HepG2 (cell line): ENCODE measurements around the gene NSMF. TPM values are rescaled to one million over a fixed set of nuclear protein-coding genes. Genes with fewer than 3 reads are reported as not detected.

Experiments
- ATAC-seq: fragments of 200-7000 bp; cut with Tn5 transposase; 3 replicates; pipeline ENCODE4 v1.9.1; 2020; ENCODE audit warnings: mild to moderate bottlenecking, moderate library complexity
- BruUV-seq: library from RNA; stranded (reverse); fragments of 400-500 nt; replicated peaks from 2 replicates; lab custom pipeline; 2021; lab: Mats Ljungman, UMichigan
- CTCF ChIA-PET: fragments of 300-600 bp; formaldehyde crosslinking; extraction: SDS; loops from one replicate; lab custom pipeline; 2021; ENCODE audit warnings: low total read pairs, inconsistent platforms, low intra/inter-chr PET ratio; lab: Yijun Ruan, JAX
- POLR2A ChIA-PET: fragments of 350-600 bp; sonication (Branson Sonifier 250); formaldehyde crosslinking; loops from one replicate; lab custom pipeline; 2020; ENCODE audit warnings: antibody characterized with exemption, inconsistent platforms; lab: Yijun Ruan, JAX
- DNase-seq: peaks from one replicate; pipeline ENCODE4 v3.0.0-alpha.2; 2015; ENCODE audit warnings: low spot score
- FAIRE-seq: peaks from 3 replicates; lab custom pipeline; 2011; peaks lifted over from hg19 to GRCh38; lab: Jason Lieb, UNC
- H2AFZ ChIP-seq: one replicate; pipeline ENCODE4 v1.6.1; 2011; ENCODE audit warnings: low read length, inconsistent platforms
- H3K27ac ChIP-seq: fragments of 300-600 bp; 3 replicates; pipeline ENCODE4 v1.8.0; 2011; ENCODE audit warnings: mixed run types, mild to moderate bottlenecking, mixed read lengths, low read length, inconsistent platforms; ENCODE audit not compliant: insufficient read depth; ENCODE audit errors: extremely low read length
- H3K27me3 ChIP-seq, 2 experiments: fragments of 200-600 bp in 1 of 2; 2 replicates in 1 of 2; 3 replicates in 1 of 2; pipeline versions ENCODE4 v1.6.0 to v1.8.0; 2011; ENCODE audit warnings: low read length in 2 of 2, mild to moderate bottlenecking in 2 of 2, moderate library complexity in 2 of 2, inconsistent platforms in 1 of 2; ENCODE audit not compliant: insufficient read depth in 2 of 2, control insufficient read depth in 1 of 2
- H3K36me3 ChIP-seq, 2 experiments: fragments of 200-600 bp in 1 of 2; replicated peaks in 1 of 2; 2 replicates in 1 of 2; 3 replicates in 1 of 2; pipeline versions ENCODE4 v1.5.1 to v1.8.0; 2011; ENCODE audit warnings: low read length in 2 of 2, inconsistent platforms in 1 of 2; ENCODE audit not compliant: insufficient read depth in 2 of 2, control insufficient read depth in 1 of 2
- H3K4me1 ChIP-seq: 2 replicates; pipeline ENCODE4 v1.5.1; 2012; ENCODE audit warnings: low read length, inconsistent platforms; ENCODE audit not compliant: insufficient read depth
- H3K4me2 ChIP-seq: 2 replicates; pipeline ENCODE4 v1.6.0; 2011; ENCODE audit warnings: low read depth, low read length, inconsistent platforms
- H3K4me3 ChIP-seq, 3 experiments: fragments of 200-600 bp in 1 of 3; sonication (generic), shearing (Covaris generic) in 1 of 3; replicated peaks in 1 of 3; 2 replicates each; pipeline ENCODE4 v1.5.1; 2011 to 2016; ENCODE audit warnings: low read length in 3 of 3, inconsistent platforms in 2 of 3, low read depth in 2 of 3, mild to moderate bottlenecking in 2 of 3, control low read depth in 1 of 3, mixed read lengths in 1 of 3; ENCODE audit not compliant: insufficient read depth in 1 of 3
- H3K79me2 ChIP-seq: one replicate; pipeline ENCODE4 v1.6.1; 2011; ENCODE audit warnings: low read length, inconsistent platforms; ENCODE audit not compliant: insufficient read depth
- H3K9ac ChIP-seq: 2 replicates; pipeline ENCODE4 v1.6.0; 2011; ENCODE audit warnings: mild to moderate bottlenecking, low read depth, low read length, inconsistent platforms; ENCODE audit not compliant: insufficient read depth
- H3K9me3 ChIP-seq: 2 replicates; pipeline ENCODE4 v1.5.1; 2012; ENCODE audit warnings: mild to moderate bottlenecking, low read length
- H4K20me1 ChIP-seq: 2 replicates; pipeline ENCODE4 v1.6.0; 2011; ENCODE audit warnings: inconsistent platforms, mild to moderate bottlenecking, low read length, moderate library complexity; ENCODE audit not compliant: insufficient read depth
- KLF15 ChIP-seq: sonication (generic); formaldehyde crosslinking; IDR thresholded peaks from 2 replicates; pipeline ENCODE4 v1.8.1; 2023; ENCODE audit warnings: borderline replicate concordance, mild to moderate bottlenecking, inconsistent platforms, missing genetic modification reagents, mixed read lengths
- WGBS: methylation state at CpG from one replicate; pipeline ENCODE4 v1.1.6; 2017; ENCODE audit warnings: low lambda C conversion rate; 5-methylcytosine and 5-hydroxymethylcytosine counted together
- in situ Hi-C: cut with HindIII; loops from 2 replicates; pipeline ENCODE4 v1.10.0; 2017; ENCODE audit warnings: low pct_unique_long_range_greater_than_20kb; ENCODE audit not compliant: extremely low pct_ligation_motif_present
- intact Hi-C: fragments of 100-400 bp; cut with micrococcal nuclease; formaldehyde crosslinking; loops from one replicate; pipeline ENCODE4 v1.10.0; 2022; ENCODE audit not compliant: unreplicated experiment
- polyA plus RNA-seq, 8 experiments: library from polyadenylated mRNA; depleted of rRNA in 3 of 8; stranded (reverse) in 7 of 8; unstranded in 1 of 8; fragments of >200 nt; fragmentation: Illumina TruSeq in 4 of 8; extraction: Trizol in 4 of 8; gene quantifications; 2 replicates each; pipeline versions ENCODE4 v1.2.1 to v1.2.3, GENCODE V29; 2011 to 2016; ENCODE audit warnings: low read depth in 4 of 8, missing spikeins in 1 of 8, mixed read lengths in 1 of 8; ENCODE audit not compliant: insufficient read depth in 1 of 8
- total RNA-seq, 5 experiments: library from RNA; depleted of rRNA; stranded (reverse); fragments of >200 nt; fragmentation: Illumina TruSeq; extraction: Trizol; gene quantifications; 2 replicates each; pipeline ENCODE4 v1.2.3, GENCODE V29; 2016; ENCODE audit warnings: low read depth in 1 of 5
- TF ChIP-seq, protein P1 (sequence below): sonication (generic); formaldehyde crosslinking; IDR thresholded peaks from 2 replicates; pipeline ENCODE4 v1.5.1; 2020; ENCODE audit warnings: mild to moderate bottlenecking, missing genetic modification reagents, moderate library complexity

NSMF gene
- total and polyA plus RNA-seq, 2 of the 13 experiments (the other 11 are each of a cell fraction or from before 2014, with no cell fraction given): 44.3 to 183 TPM

DNA sequence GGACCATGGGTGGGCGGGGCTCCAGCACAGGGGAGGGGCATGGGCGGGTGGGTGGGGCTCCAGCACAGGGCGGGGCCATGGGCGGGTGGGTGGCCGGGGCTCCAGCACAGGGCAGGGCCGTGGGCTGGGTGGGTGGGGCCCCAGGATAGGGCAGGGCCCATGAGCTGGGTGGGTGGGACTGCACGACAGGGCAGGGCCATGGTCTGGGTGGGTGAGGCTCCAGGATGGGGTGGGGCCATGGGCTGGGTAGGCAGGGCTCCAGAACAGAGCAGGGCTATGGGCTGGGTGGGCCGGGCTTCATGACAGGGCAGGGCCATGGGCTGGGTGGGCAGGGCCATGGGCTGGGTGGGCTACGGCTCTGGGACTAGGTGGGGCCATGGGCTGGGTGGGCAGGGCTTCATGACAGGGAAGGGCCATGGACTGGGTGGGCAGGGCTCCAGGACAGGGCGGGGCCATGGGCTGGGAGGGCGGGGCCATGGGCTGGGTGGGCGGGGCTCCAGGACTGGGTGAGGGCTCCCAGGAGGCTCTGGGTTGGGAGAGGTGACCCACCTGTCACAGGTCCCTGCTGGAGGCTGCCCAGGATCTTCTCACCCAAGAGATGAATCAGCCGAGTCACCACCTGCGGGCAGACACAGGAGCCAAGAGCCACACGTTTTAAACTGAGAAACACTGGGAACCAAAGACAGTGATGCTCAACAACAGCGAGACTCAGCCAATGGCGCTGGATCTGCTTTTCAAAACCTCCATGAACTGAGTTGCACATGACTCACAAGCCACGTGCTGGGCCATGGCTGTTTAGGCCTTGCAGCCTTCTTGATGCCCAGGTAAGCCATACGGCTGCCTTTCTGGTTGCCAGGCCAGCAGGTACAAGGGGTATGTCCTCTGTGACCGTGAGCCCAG lies 33.6 kb upstream of the NSMF start:
- in situ Hi-C loops (no loop called here), intact Hi-C loops (no loop called here)
- Histone ChIP-seq H3K4me2 (no peak overlapping the region), H3K9ac (no peak overlapping the region), H3K27ac (no peak overlapping the region), H3K4me1 (peaks cover 15% of the 10 kb centered on the region), H3K36me3 (no peaks in the 10 kb centered on the region), H3K79me2 (no peaks in the 10 kb centered on the region), H4K20me1 (no peaks in the 10 kb centered on the region), H3K27me3 (peaks cover 8 to 26% of the 10 kb centered on the region in 2 experiments), H3K4me3 (no peak overlapping the region), H2AFZ (no peak overlapping the region), H3K9me3 (no peaks in the 10 kb centered on the region)
- BruUV-seq: no TSS peak
- TF ChIP-seq KLF15 (CRISPR knock-in tag): no peak
- TF ChIP-seq, protein P1, sequence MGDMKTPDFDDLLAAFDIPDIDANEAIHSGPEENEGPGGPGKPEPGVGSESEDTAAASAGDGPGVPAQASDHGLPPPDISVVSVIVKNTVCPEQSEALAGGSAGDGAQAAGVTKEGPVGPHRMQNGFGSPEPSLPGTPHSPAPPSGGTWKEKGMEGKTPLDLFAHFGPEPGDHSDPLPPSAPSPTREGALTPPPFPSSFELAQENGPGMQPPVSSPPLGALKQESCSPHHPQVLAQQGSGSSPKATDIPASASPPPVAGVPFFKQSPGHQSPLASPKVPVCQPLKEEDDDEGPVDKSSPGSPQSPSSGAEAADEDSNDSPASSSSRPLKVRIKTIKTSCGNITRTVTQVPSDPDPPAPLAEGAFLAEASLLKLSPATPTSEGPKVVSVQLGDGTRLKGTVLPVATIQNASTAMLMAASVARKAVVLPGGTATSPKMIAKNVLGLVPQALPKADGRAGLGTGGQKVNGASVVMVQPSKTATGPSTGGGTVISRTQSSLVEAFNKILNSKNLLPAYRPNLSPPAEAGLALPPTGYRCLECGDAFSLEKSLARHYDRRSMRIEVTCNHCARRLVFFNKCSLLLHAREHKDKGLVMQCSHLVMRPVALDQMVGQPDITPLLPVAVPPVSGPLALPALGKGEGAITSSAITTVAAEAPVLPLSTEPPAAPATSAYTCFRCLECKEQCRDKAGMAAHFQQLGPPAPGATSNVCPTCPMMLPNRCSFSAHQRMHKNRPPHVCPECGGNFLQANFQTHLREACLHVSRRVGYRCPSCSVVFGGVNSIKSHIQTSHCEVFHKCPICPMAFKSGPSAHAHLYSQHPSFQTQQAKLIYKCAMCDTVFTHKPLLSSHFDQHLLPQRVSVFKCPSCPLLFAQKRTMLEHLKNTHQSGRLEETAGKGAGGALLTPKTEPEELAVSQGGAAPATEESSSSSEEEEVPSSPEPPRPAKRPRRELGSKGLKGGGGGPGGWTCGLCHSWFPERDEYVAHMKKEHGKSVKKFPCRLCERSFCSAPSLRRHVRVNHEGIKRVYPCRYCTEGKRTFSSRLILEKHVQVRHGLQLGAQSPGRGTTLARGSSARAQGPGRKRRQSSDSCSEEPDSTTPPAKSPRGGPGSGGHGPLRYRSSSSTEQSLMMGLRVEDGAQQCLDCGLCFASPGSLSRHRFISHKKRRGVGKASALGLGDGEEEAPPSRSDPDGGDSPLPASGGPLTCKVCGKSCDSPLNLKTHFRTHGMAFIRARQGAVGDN (CRISPR knock-in tag): peak; percentile 50
- CTCF ChIA-PET: no interaction called here
- DNase-seq (no peak), ATAC-seq (peak; percentile 71), FAIRE-seq (no peak)
- POLR2A ChIA-PET: no interaction called here
- 63% methylated on average over 5 of the region's 20 CpGs for WGBS
